K562 (cell line): ENCODE measurements around the gene SLC35G6. TPM values are rescaled to one million over a fixed set of nuclear protein-coding genes. Genes with fewer than 3 reads are reported as not detected.

Source experiments
- ADNP ChIP-seq: fragments of 200-800 bp; sonication (Bioruptor generic); IDR thresholded peaks from 2 replicates; pipeline ENCODE4 v1.6.1; 2016; ENCODE audit warnings: missing genetic modification characterization, missing compliant biosample characterization
- ASH1L ChIP-seq: fragments of 450-650 bp; IDR thresholded peaks from 2 replicates; pipeline ENCODE4 v1.6.1; 2018; ENCODE audit warnings: borderline replicate concordance, mild to moderate bottlenecking, low read depth; ENCODE audit not compliant: partially characterized antibody
- CBFB ChIP-seq: sonication (generic); formaldehyde crosslinking; IDR thresholded peaks from 2 replicates; pipeline ENCODE4 v1.4.0; 2020; ENCODE audit warnings: mild to moderate bottlenecking, missing genetic modification reagents
- EGR1 ChIP-seq: fragments of 450-650 bp; conservative IDR thresholded peaks from 2 replicates; pipeline ENCODE4 v1.6.1; 2017; ENCODE audit warnings: mild to moderate bottlenecking
- HNRNPL ChIP-seq: fragments of 200-400 bp; formaldehyde crosslinking; IDR thresholded peaks from 2 replicates; pipeline ENCODE4 v1.6.1; 2017; ENCODE audit warnings: low read depth, mild to moderate bottlenecking, low read length
- HNRNPUL1 ChIP-seq: fragments of 200-400 bp; formaldehyde crosslinking; IDR thresholded peaks from 2 replicates; pipeline ENCODE4 v1.6.1; 2017; ENCODE audit warnings: low read length
- POLR2A ChIP-seq: fragments of 450-650 bp; conservative IDR thresholded peaks from 2 replicates; pipeline ENCODE4 v1.6.1; 2016
- PTTG1 ChIP-seq: fragments of 450-650 bp; IDR thresholded peaks from 2 replicates; pipeline ENCODE4 v1.6.1; 2016; ENCODE audit warnings: low read depth, mild to moderate bottlenecking, missing genetic modification characterization, missing compliant biosample characterization
- RAD21 ChIP-seq, 2 experiments: fragments of 250-450 bp in 1 of 2; fragments of 450-650 bp in 1 of 2; sonication (Bioruptor Pico) in 1 of 2; formaldehyde crosslinking in 1 of 2; IDR thresholded peaks in 1 of 2; conservative IDR thresholded peaks in 1 of 2; 2 replicates each; pipeline versions ENCODE4 v1.4.0 to v1.8.0; 2020 to 2022; ENCODE audit warnings: mild to moderate bottlenecking in 2 of 2, moderate library complexity in 1 of 2
- SIN3A ChIP-seq, 2 experiments: fragments of 150-350 bp in 1 of 2; IDR thresholded peaks; 2 replicates each; pipeline ENCODE4 v1.6.1; 2011 to 2016; ENCODE audit warnings: borderline replicate concordance in 2 of 2, low read depth in 2 of 2, low read length in 2 of 2, mild to moderate bottlenecking in 2 of 2, moderate library complexity in 2 of 2; ENCODE audit not compliant: control insufficient read depth in 1 of 2
- TAF7 ChIP-seq: fragments of 450-650 bp; IDR thresholded peaks from 2 replicates; pipeline ENCODE4 v1.6.1; 2016; ENCODE audit warnings: missing genetic modification characterization, missing compliant biosample characterization
- ZBTB1 ChIP-seq: sonication (generic); formaldehyde crosslinking; IDR thresholded peaks from 2 replicates; pipeline ENCODE4 v1.8.1; 2023; ENCODE audit warnings: missing genetic modification reagents, low read depth, mild to moderate bottlenecking, borderline replicate concordance
- ZBTB8A ChIP-seq: fragments of 450-650 bp; IDR thresholded peaks from 2 replicates; pipeline ENCODE4 v1.6.1; 2018; ENCODE audit warnings: mild to moderate bottlenecking, moderate library complexity; ENCODE audit not compliant: partially characterized antibody
- ZNF239 ChIP-seq: fragments of 250-450 bp; sonication (Bioruptor Pico); IDR thresholded peaks from 2 replicates; pipeline ENCODE4 v1.4.0; 2020; ENCODE audit warnings: mild to moderate bottlenecking
- ZNF444 ChIP-seq: fragments of 250-450 bp; sonication (Bioruptor Pico); IDR thresholded peaks from 2 replicates; pipeline ENCODE4 v1.4.0; 2020; ENCODE audit warnings: mild to moderate bottlenecking, moderate library complexity
- ZNF583 ChIP-seq: fragments of 250-450 bp; sonication (Bioruptor Pico); IDR thresholded peaks from 2 replicates; pipeline ENCODE4 v1.4.0; 2020
- polyA plus RNA-seq, 8 experiments: library from polyadenylated mRNA; depleted of rRNA in 4 of 8; stranded (reverse) in 5 of 8; unstranded in 3 of 8; fragments of >200 nt; fragmentation: Nextera tagmentation in 2 of 8; fragmentation: Illumina TruSeq in 1 of 8; extraction: Ambion mirVana in 2 of 8; extraction: Trizol in 1 of 8; gene quantifications; 2 replicates each; pipeline versions ENCODE4 v1.2.1 to v1.2.3, GENCODE V29; 2011 to 2014; ENCODE audit warnings: inconsistent platforms in 1 of 8, missing spikeins in 1 of 8
- total RNA-seq, 7 experiments: library from RNA; depleted of rRNA in 6 of 7; stranded (reverse); fragments of >200 nt in 6 of 7; fragmentation: Illumina TruSeq in 2 of 7; extraction: Trizol in 2 of 7; gene quantifications; 2 replicates each; pipeline versions ENCODE4 v1.2.1 to v1.2.3, GENCODE V29; 2011 to 2021; ENCODE audit warnings: low replicate concordance in 1 of 7
- TF ChIP-seq, protein P1 (sequence below): fragments of 450-650 bp; IDR thresholded peaks from 2 replicates; pipeline ENCODE4 v1.6.1; 2018; ENCODE audit not compliant: partially characterized antibody
- TF ChIP-seq, protein P2 (sequence below): fragments of 450-650 bp; conservative IDR thresholded peaks from 2 replicates; pipeline ENCODE4 v1.6.1; 2016; ENCODE audit warnings: missing genetic modification characterization, low read depth, mild to moderate bottlenecking, control low read depth, missing compliant biosample characterization
- TF ChIP-seq, protein P3 (sequence below): sonication (generic); formaldehyde crosslinking; IDR thresholded peaks from 2 replicates; pipeline ENCODE4 v1.8.0; 2022; ENCODE audit warnings: mild to moderate bottlenecking, missing genetic modification reagents, borderline replicate concordance

Gene SLC35G6
- total and polyA plus RNA-seq, 9 of the 15 experiments (the other 6 are each of a cell fraction or from before 2014, with no cell fraction given), result not detected

DNA sequence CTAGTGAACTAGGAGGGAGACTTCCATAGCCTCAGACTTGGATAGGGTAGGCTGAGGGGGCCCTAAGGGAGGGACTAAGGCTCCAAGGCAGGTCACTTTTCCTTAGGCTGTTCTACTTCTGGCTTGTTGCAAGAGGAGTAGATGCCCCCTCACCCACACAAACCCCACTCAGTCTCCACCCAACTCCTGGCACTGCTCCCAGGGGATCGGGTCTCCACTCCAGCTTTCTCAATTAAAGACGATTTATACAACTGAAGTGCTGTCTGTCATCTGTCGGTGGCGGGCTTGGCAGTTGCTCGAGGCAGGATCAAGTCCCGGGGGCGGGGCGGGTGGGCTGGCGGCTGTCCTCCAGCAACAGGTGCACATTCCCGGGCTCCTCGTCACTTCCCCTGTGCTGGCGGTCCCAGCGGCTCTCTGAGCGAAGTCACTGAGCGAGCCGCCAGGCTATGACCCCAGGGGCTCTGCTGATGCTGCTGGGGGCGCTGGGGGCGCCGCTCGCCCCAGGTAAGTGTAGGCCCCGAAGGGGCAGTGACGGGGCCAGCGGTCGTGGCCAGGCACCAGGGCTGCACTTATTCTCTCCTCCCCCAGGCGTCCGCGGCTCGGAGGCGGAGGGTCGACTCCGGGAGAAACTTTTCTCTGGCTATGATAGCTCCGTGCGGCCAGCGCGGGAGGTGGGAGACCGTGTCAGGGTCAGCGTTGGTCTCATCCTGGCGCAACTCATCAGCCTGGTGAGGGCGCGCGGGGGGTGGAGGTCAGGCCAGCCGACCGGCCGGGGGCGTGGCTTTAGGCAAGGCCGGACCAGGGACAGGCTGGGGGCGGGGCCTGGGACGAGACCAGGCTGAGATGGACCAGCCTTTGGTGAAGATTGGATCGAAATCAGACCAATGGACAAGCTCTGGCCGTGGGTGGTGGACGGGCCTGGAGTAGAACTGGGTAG lies 36.3 kb upstream of the SLC35G6 start, which contains the start of gene CHRNB1 (continued):
- TF ChIP-seq, protein P1, sequence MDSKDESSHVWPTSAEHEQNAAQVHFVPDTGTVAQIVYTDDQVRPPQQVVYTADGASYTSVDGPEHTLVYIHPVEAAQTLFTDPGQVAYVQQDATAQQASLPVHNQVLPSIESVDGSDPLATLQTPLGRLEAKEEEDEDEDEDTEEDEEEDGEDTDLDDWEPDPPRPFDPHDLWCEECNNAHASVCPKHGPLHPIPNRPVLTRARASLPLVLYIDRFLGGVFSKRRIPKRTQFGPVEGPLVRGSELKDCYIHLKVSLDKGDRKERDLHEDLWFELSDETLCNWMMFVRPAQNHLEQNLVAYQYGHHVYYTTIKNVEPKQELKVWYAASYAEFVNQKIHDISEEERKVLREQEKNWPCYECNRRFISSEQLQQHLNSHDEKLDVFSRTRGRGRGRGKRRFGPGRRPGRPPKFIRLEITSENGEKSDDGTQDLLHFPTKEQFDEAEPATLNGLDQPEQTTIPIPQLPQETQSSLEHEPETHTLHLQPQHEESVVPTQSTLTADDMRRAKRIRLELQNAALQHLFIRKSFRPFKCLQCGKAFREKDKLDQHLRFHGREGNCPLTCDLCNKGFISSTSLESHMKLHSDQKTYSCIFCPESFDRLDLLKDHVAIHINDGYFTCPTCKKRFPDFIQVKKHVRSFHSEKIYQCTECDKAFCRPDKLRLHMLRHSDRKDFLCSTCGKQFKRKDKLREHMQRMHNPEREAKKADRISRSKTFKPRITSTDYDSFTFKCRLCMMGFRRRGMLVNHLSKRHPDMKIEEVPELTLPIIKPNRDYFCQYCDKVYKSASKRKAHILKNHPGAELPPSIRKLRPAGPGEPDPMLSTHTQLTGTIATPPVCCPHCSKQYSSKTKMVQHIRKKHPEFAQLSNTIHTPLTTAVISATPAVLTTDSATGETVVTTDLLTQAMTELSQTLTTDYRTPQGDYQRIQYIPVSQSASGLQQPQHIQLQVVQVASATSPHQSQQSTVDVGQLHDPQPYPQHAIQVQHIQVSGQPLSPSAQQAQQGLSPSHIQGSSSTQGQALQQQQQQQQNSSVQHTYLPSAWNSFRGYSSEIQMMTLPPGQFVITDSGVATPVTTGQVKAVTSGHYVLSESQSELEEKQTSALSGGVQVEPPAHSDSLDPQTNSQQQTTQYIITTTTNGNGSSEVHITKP, result peak; percentile 20
- TF ChIP-seq, protein P2, sequence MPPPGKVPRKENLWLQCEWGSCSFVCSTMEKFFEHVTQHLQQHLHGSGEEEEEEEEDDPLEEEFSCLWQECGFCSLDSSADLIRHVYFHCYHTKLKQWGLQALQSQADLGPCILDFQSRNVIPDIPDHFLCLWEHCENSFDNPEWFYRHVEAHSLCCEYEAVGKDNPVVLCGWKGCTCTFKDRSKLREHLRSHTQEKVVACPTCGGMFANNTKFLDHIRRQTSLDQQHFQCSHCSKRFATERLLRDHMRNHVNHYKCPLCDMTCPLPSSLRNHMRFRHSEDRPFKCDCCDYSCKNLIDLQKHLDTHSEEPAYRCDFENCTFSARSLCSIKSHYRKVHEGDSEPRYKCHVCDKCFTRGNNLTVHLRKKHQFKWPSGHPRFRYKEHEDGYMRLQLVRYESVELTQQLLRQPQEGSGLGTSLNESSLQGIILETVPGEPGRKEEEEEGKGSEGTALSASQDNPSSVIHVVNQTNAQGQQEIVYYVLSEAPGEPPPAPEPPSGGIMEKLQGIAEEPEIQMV, result no peak
- TF ChIP-seq CBFB (CRISPR knock-in tag) (no peak), ZNF583 (CRISPR knock-in tag) (no peak), ZNF239 (CRISPR knock-in tag) (no peak), SIN3A (IDR thresholded peaks at IDR 0.05; ENCODE audit: borderline replicate concordance in 2 of 2, control insufficient read depth in 1 of 2, low read depth in 2 of 2, low read length in 2 of 2) (no peak), EGR1 (0 out of 2 replicates have a peak, but pooled peaks have one; percentile 27), HNRNPL (0 out of 2 replicates have a peak, but pooled peaks have one; percentile 34), ZBTB1 (CRISPR knock-in tag) (no peak), ADNP (tag) (no peak), ZBTB8A (no peak), ASH1L (no peak), RAD21 (CRISPR knock-in tag; conservative IDR thresholded peaks at IDR 0.05 in 1 of 2, IDR thresholded peaks at IDR 0.05 in 1 of 2) (peak in 1 of 2 experiments; percentile 15; a peak in 1 of 4 replicates), PTTG1 (tag) (no peak), TAF7 (tag) (no peak), POLR2A (no peak), HNRNPUL1 (no peak), ZNF444 (CRISPR knock-in tag) (no peak)
- TF ChIP-seq, protein P3, sequence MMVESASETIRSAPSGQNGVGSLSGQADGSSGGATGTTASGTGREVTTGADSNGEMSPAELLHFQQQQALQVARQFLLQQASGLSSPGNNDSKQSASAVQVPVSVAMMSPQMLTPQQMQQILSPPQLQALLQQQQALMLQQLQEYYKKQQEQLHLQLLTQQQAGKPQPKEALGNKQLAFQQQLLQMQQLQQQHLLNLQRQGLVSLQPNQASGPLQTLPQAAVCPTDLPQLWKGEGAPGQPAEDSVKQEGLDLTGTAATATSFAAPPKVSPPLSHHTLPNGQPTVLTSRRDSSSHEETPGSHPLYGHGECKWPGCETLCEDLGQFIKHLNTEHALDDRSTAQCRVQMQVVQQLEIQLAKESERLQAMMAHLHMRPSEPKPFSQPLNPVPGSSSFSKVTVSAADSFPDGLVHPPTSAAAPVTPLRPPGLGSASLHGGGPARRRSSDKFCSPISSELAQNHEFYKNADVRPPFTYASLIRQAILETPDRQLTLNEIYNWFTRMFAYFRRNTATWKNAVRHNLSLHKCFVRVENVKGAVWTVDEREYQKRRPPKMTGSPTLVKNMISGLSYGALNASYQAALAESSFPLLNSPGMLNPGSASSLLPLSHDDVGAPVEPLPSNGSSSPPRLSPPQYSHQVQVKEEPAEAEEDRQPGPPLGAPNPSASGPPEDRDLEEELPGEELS (CRISPR knock-in tag), result no peak
